NB4 (cell line): Measurements from ENCODE around the gene RAB25.

Experiments
- DNase-seq: peaks from one replicate; pipeline ENCODE4 v3.0.0; 2010; ENCODE audit warnings: low read depth
- H3K4me3 ChIP-seq: one replicate; pipeline ENCODE4 v1.5.1; 2011; ENCODE audit warnings: mild to moderate bottlenecking, low read depth, low read length, moderate library complexity
- CTCF ChIP-seq: IDR thresholded peaks from one replicate; pipeline ENCODE4 v1.5.1; 2012; ENCODE audit warnings: low read depth, low read length
- MAX ChIP-seq: IDR thresholded peaks from 2 replicates; pipeline ENCODE4 v1.6.1; 2011; ENCODE audit warnings: low read depth, low read length
- MYC ChIP-seq: IDR thresholded peaks from 2 replicates; pipeline ENCODE4 v1.6.1; 2011; ENCODE audit warnings: low read depth, low read length
- POLR2A ChIP-seq: IDR thresholded peaks from 2 replicates; pipeline ENCODE4 v1.6.1; 2011; ENCODE audit warnings: mild to moderate bottlenecking; ENCODE audit not compliant: insufficient read length; ENCODE audit errors: extremely low read depth

The RAB25 gene

GRCh38 chr1:156098784-156099183, 37.8 kb downstream of the RAB25 start:
- TF ChIP-seq POLR2A (no peak), CTCF (no peak), MAX (no peak), MYC (no peak)
- H3K4me3 ChIP-seq, result no peak overlapping the region
- DNase-seq, result no peak

GRCh38 chr1:156099282-156099681, 38.3 kb downstream of the RAB25 start:
- DNase-seq, result no peak
- TF ChIP-seq MYC (no peak), POLR2A (no peak), MAX (no peak), CTCF (no peak)
- H3K4me3 ChIP-seq, result no peak overlapping the region

- TF ChIP-seq MAX, result no peak
- TF ChIP-seq MYC, result no peak
- TF ChIP-seq POLR2A, result no peak
- no peak for TF ChIP-seq CTCF
- no peak for DNase-seq
- no peak overlapping the region for H3K4me3 ChIP-seq
Measured at GRCh38 chr1:156100205-156100995, 39.4 kb downstream of the RAB25 start.

- TF ChIP-seq POLR2A (no peak), MAX (no peak), CTCF (no peak), MYC (no peak)
- no peak for DNase-seq
- H3K4me3 ChIP-seq, result no peak overlapping the region
Measured at GRCh38 chr1:156101880-156102279, 40.9 kb downstream of the RAB25 start.

GRCh38 chr1:156102633-156103511, 41.9 kb downstream of the RAB25 start:
- DNase-seq, result peak; percentile 43
- no peak overlapping the region for H3K4me3 ChIP-seq
- TF ChIP-seq CTCF (no peak), MYC (no peak), MAX (no peak), POLR2A (no peak)
